GM06990 (cell line): ENCODE data around the gene ETV6.

Experiments
- DNase-seq: peaks from one replicate; pipeline ENCODE4 v3.0.0-alpha.2; 2011; ENCODE audit not compliant: insufficient read length; ENCODE audit errors: extremely low read depth
- H3K27me3 ChIP-seq: replicated peaks from 2 replicates; pipeline ENCODE4 v1.6.0; 2011; ENCODE audit warnings: low read length; ENCODE audit not compliant: control insufficient read depth, insufficient read depth
- H3K36me3 ChIP-seq: 2 replicates; pipeline ENCODE4 v1.5.1; 2011; ENCODE audit warnings: low read length; ENCODE audit not compliant: control insufficient read depth, insufficient read depth
- H3K4me3 ChIP-seq: replicated peaks from 2 replicates; pipeline ENCODE4 v1.5.1; 2011; ENCODE audit warnings: low read depth, mild to moderate bottlenecking, control low read depth, low read length
- TF ChIP-seq, protein P1 (sequence below): IDR thresholded peaks from 2 replicates; pipeline ENCODE4 v1.5.1; 2011; ENCODE audit warnings: low read length, control low read depth, mild to moderate bottlenecking, inconsistent platforms; ENCODE audit not compliant: insufficient read depth, poor library complexity, severe bottlenecking

ETV6 gene

DNA sequence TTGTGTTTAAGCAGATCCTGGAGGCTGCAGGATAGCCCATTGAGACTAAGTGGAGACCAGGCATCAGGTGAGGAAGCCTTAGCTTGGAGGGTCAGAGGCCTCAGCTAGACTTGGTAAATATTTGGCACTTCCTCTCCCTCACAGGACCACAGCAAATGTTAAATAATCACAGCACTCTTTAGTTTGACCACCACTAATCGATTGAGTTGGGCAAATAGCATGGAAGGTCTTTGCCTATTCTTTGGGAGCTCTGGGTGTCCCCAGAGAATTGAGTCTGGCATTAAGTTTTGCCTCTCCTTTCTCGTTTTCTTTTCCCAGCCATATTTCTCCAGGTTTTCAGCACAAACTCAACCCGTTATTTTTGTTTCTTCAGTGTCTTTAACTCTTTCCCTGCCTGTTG, 61.4 kb downstream of the ETV6 start:
- no peak overlapping the region for H3K4me3 ChIP-seq
- TF ChIP-seq, protein P1, sequence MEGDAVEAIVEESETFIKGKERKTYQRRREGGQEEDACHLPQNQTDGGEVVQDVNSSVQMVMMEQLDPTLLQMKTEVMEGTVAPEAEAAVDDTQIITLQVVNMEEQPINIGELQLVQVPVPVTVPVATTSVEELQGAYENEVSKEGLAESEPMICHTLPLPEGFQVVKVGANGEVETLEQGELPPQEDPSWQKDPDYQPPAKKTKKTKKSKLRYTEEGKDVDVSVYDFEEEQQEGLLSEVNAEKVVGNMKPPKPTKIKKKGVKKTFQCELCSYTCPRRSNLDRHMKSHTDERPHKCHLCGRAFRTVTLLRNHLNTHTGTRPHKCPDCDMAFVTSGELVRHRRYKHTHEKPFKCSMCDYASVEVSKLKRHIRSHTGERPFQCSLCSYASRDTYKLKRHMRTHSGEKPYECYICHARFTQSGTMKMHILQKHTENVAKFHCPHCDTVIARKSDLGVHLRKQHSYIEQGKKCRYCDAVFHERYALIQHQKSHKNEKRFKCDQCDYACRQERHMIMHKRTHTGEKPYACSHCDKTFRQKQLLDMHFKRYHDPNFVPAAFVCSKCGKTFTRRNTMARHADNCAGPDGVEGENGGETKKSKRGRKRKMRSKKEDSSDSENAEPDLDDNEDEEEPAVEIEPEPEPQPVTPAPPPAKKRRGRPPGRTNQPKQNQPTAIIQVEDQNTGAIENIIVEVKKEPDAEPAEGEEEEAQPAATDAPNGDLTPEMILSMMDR = no peak
- no peaks in the 10 kb centered on the region for H3K27me3 ChIP-seq
- peaks cover 8% of the 10 kb centered on the region for H3K36me3 ChIP-seq
- no peak for DNase-seq

DNA sequence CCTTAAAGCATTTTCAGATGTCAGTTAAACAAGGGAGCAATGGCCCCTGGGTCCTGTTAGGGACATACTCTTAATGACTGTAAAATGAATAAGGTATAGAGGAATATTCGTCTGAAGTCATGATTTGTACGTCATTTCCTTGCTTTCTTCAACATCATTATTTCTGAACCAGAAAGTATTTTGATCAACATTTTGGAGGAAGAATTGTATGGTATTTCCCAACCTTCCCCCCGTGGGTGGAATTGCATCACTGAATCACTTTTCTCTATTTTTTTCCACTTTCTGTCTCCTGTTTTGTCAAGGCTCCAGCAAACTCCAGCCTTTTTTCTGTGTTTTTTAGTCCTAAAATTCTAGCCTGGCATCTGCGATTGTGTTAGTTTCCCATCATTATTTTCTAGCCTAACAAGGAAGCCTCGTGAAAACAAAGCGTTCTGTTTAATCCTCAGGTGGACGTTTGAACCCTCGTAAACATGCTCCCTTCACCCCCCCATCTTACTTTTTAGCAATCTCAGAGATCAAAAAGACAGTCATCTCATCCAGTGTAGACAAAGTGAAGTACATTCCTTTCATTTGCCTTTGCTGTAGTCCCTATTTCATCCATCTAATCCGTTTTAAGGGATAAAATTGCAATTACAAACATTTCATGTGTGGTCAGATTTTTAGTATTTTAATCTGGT, 62.3 kb downstream of the ETV6 start:
- Histone ChIP-seq H3K36me3 (peaks cover 8% of the 10 kb centered on the region), H3K27me3 (no peaks in the 10 kb centered on the region)

DNA sequence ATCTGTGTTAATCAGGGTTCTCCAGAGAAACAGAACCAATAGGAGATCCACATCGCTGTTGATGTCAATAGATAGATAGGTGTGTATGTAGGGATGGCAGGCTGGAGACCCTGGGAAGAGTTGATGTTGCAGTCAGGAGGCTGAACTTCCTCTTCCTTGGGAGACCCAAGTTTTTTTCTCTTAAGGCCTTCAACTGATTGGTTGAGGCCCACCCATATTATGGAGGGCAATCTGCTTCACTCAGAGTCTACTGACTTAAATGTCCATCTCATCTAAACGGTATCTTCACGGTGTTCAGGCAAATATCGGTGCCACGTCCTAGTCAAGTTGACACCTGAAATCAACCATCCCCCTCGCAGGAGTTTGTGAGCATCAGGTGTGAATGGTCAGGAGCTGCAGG, 63.0 kb downstream of the ETV6 start:
- TF ChIP-seq, protein P1 = no peak
- Histone ChIP-seq H3K27me3 (no peaks in the 10 kb centered on the region), H3K36me3 (peaks cover 8% of the 10 kb centered on the region), H3K4me3 (no peak overlapping the region)
- DNase-seq = no peak

More for the DNA sequence above, 62.3 kb downstream of the ETV6 start:
- H3K4me3 ChIP-seq = no peak overlapping the region
- TF ChIP-seq, protein P1 = no peak
- DNase-seq = no peak

DNA sequence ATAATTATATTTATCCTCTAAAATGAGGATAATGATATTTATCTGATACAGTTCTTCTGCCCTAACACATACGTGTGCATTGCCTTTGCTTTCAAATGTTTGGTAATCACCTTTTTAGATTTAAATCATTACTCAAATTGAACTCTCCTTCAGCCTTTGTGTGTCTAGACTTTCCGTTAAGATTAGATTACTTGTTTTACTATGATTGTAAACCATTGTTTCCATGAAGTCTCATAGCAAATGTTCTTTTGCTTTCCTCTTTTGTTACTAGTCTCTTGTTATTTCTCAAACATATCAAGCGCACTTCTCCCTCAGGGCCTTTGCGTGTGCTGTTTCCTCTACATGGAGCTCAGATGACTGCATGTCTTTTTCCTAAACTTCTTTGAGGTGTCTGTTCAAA, 63.7 kb downstream of the ETV6 start:
- Histone ChIP-seq H3K36me3 (peaks cover 8% of the 10 kb centered on the region), H3K27me3 (no peaks in the 10 kb centered on the region), H3K4me3 (no peak overlapping the region)
- no peak for DNase-seq
- TF ChIP-seq, protein P1 = no peak

DNA sequence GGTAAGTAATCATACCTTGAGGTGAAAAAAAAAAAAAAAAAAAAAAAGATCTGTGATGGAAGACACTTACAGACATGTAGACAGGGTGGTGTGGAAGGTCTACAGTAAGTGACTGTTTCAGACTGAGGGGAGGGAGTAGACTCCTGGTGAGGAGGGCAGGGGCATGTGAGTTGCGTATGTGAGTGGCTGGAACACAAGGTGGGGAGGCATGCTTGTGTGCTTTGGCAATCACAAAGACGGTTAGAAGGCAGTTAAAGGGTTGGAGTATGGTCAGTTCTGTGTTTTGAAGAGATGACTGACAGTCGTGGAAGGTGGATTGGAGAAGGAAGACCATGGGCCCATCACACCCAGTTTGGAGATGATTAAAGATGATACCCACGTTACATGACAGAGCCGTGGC, 65.2 kb downstream of the ETV6 start:
- no peak for DNase-seq
- Histone ChIP-seq H3K36me3 (peaks cover 7% of the 10 kb centered on the region), H3K27me3 (no peaks in the 10 kb centered on the region), H3K4me3 (no peak overlapping the region)
- TF ChIP-seq, protein P1 = no peak

DNA sequence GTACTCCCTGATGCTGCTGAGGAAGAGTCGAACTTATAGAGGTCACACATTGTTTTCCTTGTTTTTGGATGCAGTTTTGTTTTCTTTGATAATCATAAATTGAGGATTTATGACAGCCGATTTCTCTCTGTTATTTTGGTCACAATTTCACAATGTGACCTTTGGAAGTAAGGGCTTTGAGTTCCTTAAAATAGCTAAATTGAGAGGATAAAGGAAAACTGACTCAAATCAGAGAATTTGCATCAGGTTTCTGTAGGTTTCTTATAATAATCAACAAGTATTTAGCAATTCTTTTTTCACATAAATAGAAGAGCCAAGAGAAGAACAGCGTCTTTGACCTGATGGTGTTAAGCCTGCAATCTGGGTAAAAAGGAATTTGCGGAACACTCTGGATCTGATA, 66.1 kb downstream of the ETV6 start:
- Histone ChIP-seq H3K4me3 (no peak overlapping the region), H3K36me3 (peaks cover 7% of the 10 kb centered on the region)

More for the DNA sequence above, 66.1 kb downstream of the ETV6 start:
- no peak for DNase-seq
- H3K27me3 ChIP-seq = no peaks in the 10 kb centered on the region
- TF ChIP-seq, protein P1 = no peak
